ENCODE data around the gene RNF144B. TPM values are rescaled to one million over a fixed set of nuclear protein-coding genes. Genes with fewer than 3 reads are reported as not detected.

The RNF144B gene
- total and polyA plus RNA-seq, 9 of the 15 experiments (the other 6 are each of a cell fraction or from before 2014, with no cell fraction given): 0.01 TPM; not detected in 8

- TF ChIP-seq CHD7 (IDR thresholded peaks at IDR 0.05; ENCODE audit: low read depth, low read length): no peak
- TF ChIP-seq ZNF518B (CRISPR knock-in tag; IDR thresholded peaks at IDR 0.05): no peak
- TF ChIP-seq MCM2 (IDR thresholded peaks at IDR 0.05; ENCODE audit: low read depth): no peak
- no peak for TF ChIP-seq BDP1 (IDR thresholded peaks at IDR 0.05; ENCODE audit: insufficient read depth, insufficient read length)
- TF ChIP-seq TCF7 (IDR thresholded peaks at IDR 0.05; ENCODE audit: borderline replicate concordance): no peak
- TF ChIP-seq CTBP1 (IDR thresholded peaks at IDR 0.05; ENCODE audit: borderline replicate concordance): no peak
- TF ChIP-seq ATF3 (IDR thresholded peaks at IDR 0.05): no peak
- no peak for TF ChIP-seq ATF3 (CRISPR knock-in tag; conservative IDR thresholded peaks at IDR 0.05)
Measured at GRCh38 chr6:18510644-18511033, 123.5 kb downstream of the RNF144B start (continued).

Measured in K562 (cell line).